OCI-LY1 (cell line): ENCODE data around the gene ASPSCR1.

Experiments
- H2AFZ ChIP-seq: fragments of 200-600 bp; sonication (generic), shearing (Covaris generic); 2 replicates; pipeline ENCODE4 v1.6.0; 2014; ENCODE audit warnings: antibody characterized with exemption, mild to moderate bottlenecking, low read length
- H3F3A ChIP-seq: fragments of 200-600 bp; sonication (generic), shearing (Covaris generic); 2 replicates; pipeline ENCODE4 v1.6.0; 2014; ENCODE audit warnings: mild to moderate bottlenecking, antibody characterized with exemption, low read length, moderate library complexity; ENCODE audit not compliant: insufficient read depth
- H3K27ac ChIP-seq: fragments of 200-600 bp; sonication (generic); 2 replicates; pipeline ENCODE4 v1.5.1; 2014; ENCODE audit warnings: low read length, mixed run types, mild to moderate bottlenecking, low read depth; ENCODE audit not compliant: poor library complexity, severe bottlenecking
- H3K27me3 ChIP-seq: fragments of 200-600 bp; sonication (generic); 2 replicates; pipeline ENCODE4 v1.6.0; 2014; ENCODE audit warnings: antibody characterized with exemption, mild to moderate bottlenecking, low read length, moderate library complexity; ENCODE audit not compliant: insufficient read depth
- H3K36me3 ChIP-seq: fragments of 200-600 bp; sonication (generic); 2 replicates; pipeline ENCODE4 v1.6.1; 2014; ENCODE audit warnings: mild to moderate bottlenecking, antibody characterized with exemption, low read length, moderate library complexity, mixed read lengths; ENCODE audit not compliant: insufficient read depth
- H3K4me1 ChIP-seq: fragments of 200-600 bp; sonication (generic); 2 replicates; pipeline ENCODE4 v1.5.1; 2014; ENCODE audit warnings: mild to moderate bottlenecking, low read length, moderate library complexity; ENCODE audit not compliant: insufficient read depth, severe bottlenecking
- H3K4me2 ChIP-seq: fragments of 200-600 bp; sonication (generic), shearing (Covaris generic); 2 replicates; pipeline ENCODE4 v1.6.1; 2014; ENCODE audit warnings: low read length
- H3K4me3 ChIP-seq: fragments of 200-600 bp; sonication (generic); 2 replicates; pipeline ENCODE4 v1.5.1; 2014; ENCODE audit warnings: low read length, low read depth, mild to moderate bottlenecking, mixed read lengths; ENCODE audit not compliant: poor library complexity, severe bottlenecking
- H3K79me2 ChIP-seq: fragments of 200-600 bp; shearing (Covaris generic); 2 replicates; pipeline ENCODE4 v1.6.1; 2016; ENCODE audit warnings: mixed run types, low read length, mixed read lengths; ENCODE audit not compliant: insufficient read depth
- H3K9ac ChIP-seq: fragments of 200-600 bp; sonication (generic), shearing (Covaris generic); 2 replicates; pipeline ENCODE4 v1.6.1; 2014; ENCODE audit warnings: mild to moderate bottlenecking, low read length, mixed read lengths
- H3K9me2 ChIP-seq: fragments of 200-600 bp; sonication (generic), shearing (Covaris generic); 2 replicates; pipeline ENCODE4 v1.6.1; 2014; ENCODE audit warnings: low read depth, mild to moderate bottlenecking, low read length, mixed read lengths
- H3K9me3 ChIP-seq: fragments of 200-600 bp; shearing (Covaris generic); 2 replicates; pipeline ENCODE4 v1.6.1; 2014; ENCODE audit warnings: low read length, mixed read lengths
- H4K20me1 ChIP-seq: fragments of 200-600 bp; sonication (generic), shearing (Covaris generic); 2 replicates; pipeline ENCODE4 v1.6.0; 2016; ENCODE audit warnings: mild to moderate bottlenecking, low read length; ENCODE audit not compliant: insufficient read depth
- CTCF ChIP-seq: fragments of 200-600 bp; sonication (generic), shearing (Covaris generic); IDR thresholded peaks from 2 replicates; pipeline ENCODE4 v1.5.1; 2017; ENCODE audit warnings: mild to moderate bottlenecking, antibody characterized with exemption, low read length, moderate library complexity, mixed read lengths
- EZH2 ChIP-seq: fragments of 200-600 bp; sonication (generic), shearing (Covaris generic); IDR thresholded peaks from 2 replicates; pipeline ENCODE4 v1.8.0; 2017; ENCODE audit warnings: borderline replicate concordance, mixed run types, mild to moderate bottlenecking, antibody characterized with exemption, low read length, moderate library complexity, mixed read lengths

The ASPSCR1 gene

GRCh38 chr17:81992306-81993102 lies 15.1 kb downstream of the ASPSCR1 start:
- no peaks in the 10 kb centered on the region for H3F3A ChIP-seq
- no peaks in the 10 kb centered on the region for H3K9me3 ChIP-seq
- no peak overlapping the region for H3K4me2 ChIP-seq
- no peaks in the 10 kb centered on the region for H3K9me2 ChIP-seq
- no peak overlapping the region for H3K27ac ChIP-seq
- H3K36me3 ChIP-seq = no peaks in the 10 kb centered on the region
- H2AFZ ChIP-seq = no peak overlapping the region
- H3K4me1 ChIP-seq = no peaks in the 10 kb centered on the region
- H4K20me1 ChIP-seq = no peaks in the 10 kb centered on the region
- H3K4me3 ChIP-seq = no peak overlapping the region
- H3K27me3 ChIP-seq = no peaks in the 10 kb centered on the region
- no peak overlapping the region for H3K9ac ChIP-seq
- H3K79me2 ChIP-seq = no peaks in the 10 kb centered on the region
- no peak for TF ChIP-seq EZH2
- no peak for TF ChIP-seq CTCF

- no peak overlapping the region for H2AFZ ChIP-seq
- H3K9ac ChIP-seq = no peak overlapping the region
- H3K9me2 ChIP-seq = no peaks in the 10 kb centered on the region
- no peaks in the 10 kb centered on the region for H3K36me3 ChIP-seq
- no peaks in the 10 kb centered on the region for H4K20me1 ChIP-seq
- H3K9me3 ChIP-seq = no peaks in the 10 kb centered on the region
- no peak overlapping the region for H3K27ac ChIP-seq
- no peak for TF ChIP-seq CTCF
- TF ChIP-seq EZH2 = no peak
- H3K4me1 ChIP-seq = no peaks in the 10 kb centered on the region
- H3K4me2 ChIP-seq = no peak overlapping the region
- H3K4me3 ChIP-seq = no peak overlapping the region
- H3K27me3 ChIP-seq = no peaks in the 10 kb centered on the region
- no peaks in the 10 kb centered on the region for H3K79me2 ChIP-seq
- no peaks in the 10 kb centered on the region for H3F3A ChIP-seq
Observed at GRCh38 chr17:81993729-81994592, 16.5 kb downstream of the ASPSCR1 start.

- Histone ChIP-seq H3K4me3 (no peak overlapping the region), H3K79me2 (no peaks in the 10 kb centered on the region), H2AFZ (no peak overlapping the region), H3K36me3 (no peaks in the 10 kb centered on the region), H3F3A (no peaks in the 10 kb centered on the region), H3K4me2 (no peak overlapping the region), H4K20me1 (no peaks in the 10 kb centered on the region), H3K27me3 (no peaks in the 10 kb centered on the region), H3K9me3 (no peaks in the 10 kb centered on the region), H3K27ac (no peak overlapping the region), H3K9me2 (no peaks in the 10 kb centered on the region), H3K4me1 (no peaks in the 10 kb centered on the region), H3K9ac (no peak overlapping the region)
- TF ChIP-seq CTCF (no peak), EZH2 (no peak)
Observed at GRCh38 chr17:81994593-81995462, 17.4 kb downstream of the ASPSCR1 start.
